HG03159 (cell line): ENCODE results near the gene RIPPLY3.
"Not testable (repeated sequence)": the region's sequence is repeated elsewhere in the genome, so short reads cannot be mapped to it uniquely, and the experiment has no call there.

Experiments used
- ATAC-seq: cut with Tn5 transposase; IDR thresholded peaks from one replicate; pipeline ENCODE4 v1.9.1; 2021; ENCODE audit warnings: mild to moderate bottlenecking, moderate library complexity; ENCODE audit not compliant: unreplicated experiment

The RIPPLY3 gene

DNA sequence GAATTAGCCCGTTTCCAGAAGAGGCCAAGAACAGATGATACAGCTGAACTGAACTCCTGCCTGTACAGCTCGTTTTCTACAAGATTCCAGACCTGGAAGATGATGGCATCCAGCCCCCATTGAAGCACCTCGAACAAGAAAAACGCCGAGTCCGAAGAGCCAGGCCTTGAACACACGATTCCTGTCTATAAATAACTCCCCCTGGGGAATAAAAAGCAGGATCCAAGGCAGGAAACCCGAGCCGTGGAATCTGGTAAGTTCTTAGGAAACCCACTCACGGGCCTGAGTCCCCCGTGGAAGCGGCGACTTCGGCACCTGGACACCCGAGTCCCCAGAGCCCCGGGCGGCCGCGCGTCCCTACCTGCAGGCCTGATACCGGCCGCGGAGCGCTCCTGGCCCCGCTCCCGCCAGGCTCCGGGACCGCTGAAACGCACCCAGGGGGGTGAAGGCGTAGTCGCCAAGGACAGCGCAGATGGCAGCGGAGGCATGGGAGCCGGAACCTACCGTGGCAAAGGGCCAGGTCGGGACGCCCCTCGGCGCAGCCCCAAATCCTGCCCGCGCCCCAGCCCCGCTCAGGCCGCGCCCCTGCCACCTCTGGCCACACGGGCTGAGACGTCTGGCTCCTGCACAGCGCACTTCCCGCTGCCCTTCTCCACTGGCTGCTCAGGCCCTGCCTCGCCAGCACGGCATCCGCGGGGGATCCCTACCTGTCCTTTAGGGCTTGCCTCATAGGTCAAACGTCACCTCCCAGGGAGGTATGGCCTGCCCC, 26.0 kb upstream of the RIPPLY3 start:
- ATAC-seq, result no peak

DNA sequence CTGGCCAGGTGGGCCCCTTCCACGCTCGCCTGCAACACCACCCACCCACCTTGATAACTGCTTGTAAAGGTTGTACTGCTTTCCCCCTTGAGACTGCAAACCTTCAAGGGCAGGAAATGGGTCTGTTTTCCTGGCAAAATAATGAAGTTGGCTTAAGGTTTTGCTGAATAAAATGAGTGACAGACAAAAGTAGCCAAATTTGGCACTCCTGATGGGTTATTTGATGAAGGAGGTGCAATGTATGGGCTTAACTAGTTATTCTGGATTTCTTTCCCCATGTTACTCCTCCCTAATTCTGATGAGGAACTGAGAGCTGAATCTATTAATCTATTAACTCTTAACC, 25.5 kb upstream of the RIPPLY3 start:
- ATAC-seq, result no peak

DNA sequence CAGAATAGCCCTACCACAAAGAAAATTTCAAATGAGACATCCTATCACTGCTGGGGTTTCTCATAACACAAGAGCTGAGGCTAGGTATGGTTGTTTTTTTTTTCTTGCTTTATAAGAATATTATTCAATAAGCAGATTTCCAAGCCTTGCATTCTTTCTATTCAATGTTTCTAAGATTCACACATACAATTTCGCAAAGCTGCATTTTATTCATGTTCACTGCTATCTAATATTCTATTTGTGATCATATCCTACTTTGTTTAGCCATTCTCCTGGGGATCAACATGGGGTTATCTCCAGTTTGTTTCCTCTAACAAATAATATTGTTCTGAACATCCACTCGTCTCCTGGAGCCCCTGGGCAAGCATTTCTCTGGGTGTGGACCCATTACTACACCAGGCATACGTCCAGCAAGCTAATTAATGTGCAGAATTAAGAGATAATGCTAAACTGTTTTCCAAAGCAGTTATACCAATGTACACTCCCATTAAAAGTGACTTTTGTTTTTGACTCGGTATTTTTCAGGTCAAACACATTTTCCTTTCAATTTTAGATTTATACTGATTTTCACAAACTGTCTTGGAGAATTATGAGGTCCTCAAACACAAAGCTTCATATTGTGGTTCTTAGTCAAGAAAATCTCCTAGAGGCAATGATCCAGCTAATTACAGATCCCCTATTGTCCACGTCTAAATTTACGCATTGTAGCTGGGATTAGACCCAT, 24.4 kb upstream of the RIPPLY3 start:
- no peak for ATAC-seq

DNA sequence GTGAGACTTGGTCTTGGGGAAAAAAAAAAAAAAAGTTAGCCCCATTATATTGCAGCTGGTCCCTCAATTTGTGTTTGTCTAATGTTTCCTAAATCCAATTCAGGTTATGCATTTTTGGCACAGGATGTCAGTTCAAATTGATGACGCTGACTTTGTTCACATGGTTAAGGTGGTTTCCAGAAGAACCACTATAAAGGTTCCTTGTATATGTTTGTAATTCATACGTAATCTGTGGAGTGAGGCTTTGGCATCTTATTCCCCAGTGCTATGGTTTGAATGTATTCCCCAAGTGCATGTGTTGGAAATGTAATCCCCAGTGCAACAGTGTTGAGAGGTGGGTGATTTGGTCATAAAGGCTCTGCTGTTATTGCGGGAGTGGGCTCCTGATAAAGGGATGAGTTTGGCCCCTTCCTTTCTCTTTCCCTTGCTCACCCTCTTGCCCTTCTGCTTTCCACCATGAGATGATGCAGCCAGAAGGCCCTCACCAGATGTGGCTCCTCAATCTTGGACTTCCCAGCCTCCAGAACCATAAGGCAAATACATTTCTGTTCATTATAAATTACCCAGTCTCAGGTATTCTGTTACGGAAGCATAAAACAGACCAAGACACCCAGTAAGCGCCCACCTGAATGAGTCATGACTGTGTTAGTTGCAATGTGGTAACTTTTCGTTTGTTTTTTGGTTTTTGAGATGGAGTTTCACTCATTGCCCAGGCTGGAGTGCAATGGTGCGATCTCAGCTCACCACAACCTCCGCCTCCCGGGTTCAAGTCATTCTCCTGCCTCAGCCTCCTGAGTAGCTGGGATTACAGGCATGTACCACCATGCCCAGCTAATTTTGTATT, 20.5 kb upstream of the RIPPLY3 start:
- ATAC-seq, result no peak

DNA sequence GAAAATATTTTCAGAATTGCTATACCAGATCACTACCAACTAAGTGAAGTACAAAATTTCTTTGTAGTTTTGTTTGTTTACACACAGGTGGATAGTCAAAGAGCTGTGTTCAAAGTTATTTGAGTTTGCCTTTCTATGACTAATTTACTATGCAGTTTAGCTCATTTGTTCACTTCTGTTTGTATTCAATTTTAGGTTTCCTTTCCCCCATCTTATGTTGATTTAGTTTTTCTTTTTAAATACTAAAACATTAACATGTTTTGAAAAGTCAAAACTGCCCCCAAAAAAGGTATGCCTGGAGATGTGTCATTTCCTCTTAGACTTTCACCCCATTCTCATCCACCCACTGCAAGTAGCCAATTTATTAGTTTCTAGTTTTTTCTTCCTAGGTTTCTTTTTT, 18.7 kb upstream of the RIPPLY3 start:
- no peak for ATAC-seq

DNA sequence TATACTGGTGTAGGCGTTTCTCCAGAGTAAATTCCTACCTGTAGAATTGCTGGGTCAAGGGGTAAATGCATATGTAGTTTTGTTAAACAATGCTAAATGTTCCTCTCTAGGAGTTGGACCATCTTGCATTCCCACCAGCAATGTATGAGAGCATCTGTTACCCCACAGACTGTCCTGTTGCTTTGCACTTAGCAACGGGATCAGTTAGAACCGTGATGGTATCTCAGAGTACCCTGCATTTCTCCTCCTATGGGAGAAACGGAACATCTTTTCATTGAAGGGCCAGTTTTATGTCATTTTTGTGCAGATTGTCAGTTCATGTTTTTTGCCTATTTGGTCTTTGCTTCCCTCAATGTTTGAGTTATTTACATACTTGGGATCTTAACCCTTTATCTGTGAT, 18.0 kb upstream of the RIPPLY3 start:
- ATAC-seq, result no peak

DNA sequence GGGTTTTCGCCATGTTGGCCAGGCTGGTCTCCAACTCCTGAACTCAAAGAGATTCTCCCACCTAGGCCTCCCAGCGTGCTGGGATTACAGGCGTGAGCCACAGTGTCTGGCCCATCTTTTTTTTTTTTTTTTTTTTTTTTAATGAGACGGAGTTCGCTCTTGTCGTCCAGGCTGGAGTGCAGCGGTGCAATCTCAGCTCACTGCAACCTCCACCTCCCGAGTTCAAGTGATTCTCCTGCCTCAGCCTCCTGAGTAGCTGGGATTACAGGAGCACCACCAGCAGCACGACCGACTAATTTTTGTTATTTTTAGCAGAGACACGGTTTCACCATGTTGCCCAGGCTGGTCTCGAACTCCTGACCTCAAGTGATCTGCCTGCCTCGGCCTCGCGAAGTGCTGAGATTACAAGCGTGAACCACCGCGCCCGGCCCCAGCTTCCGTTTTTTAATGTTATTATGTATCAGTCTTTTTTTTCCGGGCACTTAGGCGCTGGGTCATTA, 17.3 kb upstream of the RIPPLY3 start:
- not testable (repeated sequence) for ATAC-seq

DNA sequence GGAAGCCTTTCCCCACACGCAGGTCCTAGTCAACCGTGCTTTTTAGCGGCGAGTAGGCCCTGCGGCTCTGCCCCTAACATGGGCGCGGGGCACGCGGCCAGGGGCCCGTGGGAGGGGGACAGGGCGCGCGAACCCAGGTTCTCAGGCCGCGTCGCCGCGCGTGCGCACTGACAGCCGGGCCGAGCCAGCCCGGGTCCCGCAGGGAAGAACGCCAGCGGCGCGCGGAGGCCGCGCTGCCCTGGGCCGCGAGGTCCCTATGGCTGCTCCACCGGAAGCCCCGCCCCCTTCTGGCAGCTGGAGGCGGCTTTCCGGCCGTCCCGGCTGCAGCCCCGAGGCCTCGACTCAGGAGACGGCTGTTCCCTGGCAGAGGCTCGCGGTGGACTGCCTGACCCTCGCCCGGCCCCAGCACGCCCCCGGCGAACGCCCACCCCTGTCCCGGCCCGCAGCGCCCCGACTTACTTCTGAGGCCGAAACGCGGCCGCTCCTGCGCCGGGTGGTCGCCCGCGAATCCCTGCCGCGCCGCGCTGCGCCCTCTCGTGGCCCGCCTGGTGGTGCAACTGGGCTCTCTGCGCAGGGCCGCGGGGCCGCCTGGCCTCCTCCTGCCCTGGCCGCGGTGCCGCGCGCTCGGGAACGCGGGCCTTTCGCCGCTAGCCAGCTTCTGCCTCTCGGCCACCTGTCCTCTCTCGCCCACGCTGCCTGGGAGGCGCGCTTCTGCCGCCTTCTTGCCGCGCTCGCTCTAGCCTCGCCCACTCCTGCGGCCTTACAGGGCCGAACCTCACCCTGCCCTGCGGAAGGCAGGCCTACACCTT, 16.6 kb upstream of the RIPPLY3 start:
- ATAC-seq, result peak; percentile 86

DNA sequence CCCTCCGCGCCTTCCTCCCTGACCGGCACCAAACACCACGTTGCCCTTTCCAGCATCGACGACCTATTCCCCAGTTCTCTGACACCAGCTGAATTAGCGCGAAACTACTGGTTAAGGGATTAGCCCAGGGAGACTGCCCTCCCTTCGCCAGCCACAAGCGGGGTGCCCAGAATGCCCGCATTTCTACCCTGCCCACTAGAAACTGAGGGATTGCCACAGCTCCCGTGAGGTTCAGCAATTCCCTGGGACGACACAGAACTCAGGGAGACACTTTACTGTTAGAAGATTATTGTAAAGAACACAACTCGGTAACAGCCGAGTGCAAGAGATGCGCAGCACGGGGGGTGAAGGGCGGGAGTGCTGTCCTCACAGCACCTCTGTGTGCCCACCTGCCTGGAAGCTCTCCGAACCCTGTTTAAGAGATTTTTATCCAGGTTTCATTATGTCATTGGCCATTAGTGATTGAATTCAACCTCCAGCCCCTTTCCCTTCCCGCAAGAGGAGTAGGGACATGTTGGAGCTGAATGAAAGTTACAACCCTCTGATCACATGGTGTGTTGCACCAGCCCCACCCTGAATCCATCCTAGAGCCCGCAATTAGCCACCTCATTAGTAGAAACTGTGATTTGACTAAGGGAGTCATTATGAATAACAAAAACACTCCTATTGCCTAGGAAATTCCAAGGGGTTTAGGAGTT, 15.8 kb upstream of the RIPPLY3 start:
- ATAC-seq, result no peak

DNA sequence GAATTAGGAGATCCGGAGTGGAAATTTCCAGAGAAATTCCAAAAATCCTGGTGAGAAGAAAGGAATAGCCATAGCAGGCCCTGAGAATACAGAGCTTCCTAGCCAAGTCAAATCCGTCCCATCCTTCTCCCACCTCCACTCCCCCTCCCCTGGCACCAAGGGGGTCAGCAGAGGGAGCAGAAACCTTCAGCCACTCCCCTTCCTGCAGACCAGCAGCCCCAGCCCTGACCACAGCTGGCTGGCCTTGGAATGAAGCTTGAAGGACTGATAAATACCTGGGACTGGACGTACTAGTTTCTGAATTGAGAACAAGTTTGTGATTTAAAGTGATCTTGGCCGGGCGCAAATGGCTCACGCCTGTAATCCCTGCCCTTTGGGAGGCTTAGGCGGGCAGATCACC, 13.8 kb upstream of the RIPPLY3 start:
- ATAC-seq, result no peak

DNA sequence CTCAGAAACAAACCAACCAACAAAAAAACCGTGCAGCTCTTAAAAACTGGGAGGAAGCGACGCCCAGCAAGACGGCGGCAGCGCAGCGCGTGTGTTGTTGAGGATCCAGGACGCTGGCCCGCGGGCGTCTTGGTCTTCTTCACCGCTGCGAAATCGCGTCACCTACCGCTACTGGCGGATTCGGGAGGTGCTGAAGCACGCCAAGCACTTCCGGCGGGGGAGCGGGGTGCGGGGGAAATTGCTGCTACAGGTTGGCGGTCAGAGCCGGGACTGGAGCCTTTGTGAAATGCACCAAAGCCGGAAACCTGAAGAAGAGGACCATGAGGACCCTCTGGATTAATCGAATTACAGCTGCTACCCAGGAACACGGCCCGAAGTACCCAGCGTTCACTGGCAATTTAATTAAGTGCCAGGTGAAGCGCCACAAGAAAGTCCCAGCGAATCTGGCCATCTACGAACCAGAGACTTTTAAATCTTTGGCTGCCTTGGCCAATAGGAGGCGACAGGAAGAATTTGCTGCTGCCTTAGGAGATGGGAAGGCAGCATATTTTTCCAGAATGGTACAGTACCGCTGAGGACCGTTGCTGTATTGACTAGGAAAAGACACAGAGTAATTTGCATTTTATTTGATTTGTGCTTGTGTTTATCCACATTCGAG, 11.9 kb upstream of the RIPPLY3 start:
- ATAC-seq, result no peak

DNA sequence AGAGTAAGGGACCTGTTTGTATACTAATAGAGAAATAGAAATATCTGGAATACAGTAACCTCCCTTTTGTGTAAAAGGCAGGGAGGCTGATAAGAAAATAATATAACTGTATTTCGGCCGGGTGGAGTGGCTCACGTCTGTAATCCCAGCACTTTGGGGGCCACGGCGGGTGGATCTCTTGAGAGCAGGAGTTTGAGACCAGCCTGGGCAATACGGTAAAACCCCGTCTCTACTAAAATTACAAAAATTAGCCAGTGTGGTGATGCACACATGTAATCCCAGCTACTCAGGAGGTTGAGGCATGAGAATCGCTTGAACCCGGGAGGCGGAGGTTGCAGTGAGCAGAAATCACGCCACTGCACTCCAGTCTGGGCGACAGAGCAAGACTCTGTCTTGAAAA, 11.2 kb upstream of the RIPPLY3 start:
- not testable (repeated sequence) for ATAC-seq

DNA sequence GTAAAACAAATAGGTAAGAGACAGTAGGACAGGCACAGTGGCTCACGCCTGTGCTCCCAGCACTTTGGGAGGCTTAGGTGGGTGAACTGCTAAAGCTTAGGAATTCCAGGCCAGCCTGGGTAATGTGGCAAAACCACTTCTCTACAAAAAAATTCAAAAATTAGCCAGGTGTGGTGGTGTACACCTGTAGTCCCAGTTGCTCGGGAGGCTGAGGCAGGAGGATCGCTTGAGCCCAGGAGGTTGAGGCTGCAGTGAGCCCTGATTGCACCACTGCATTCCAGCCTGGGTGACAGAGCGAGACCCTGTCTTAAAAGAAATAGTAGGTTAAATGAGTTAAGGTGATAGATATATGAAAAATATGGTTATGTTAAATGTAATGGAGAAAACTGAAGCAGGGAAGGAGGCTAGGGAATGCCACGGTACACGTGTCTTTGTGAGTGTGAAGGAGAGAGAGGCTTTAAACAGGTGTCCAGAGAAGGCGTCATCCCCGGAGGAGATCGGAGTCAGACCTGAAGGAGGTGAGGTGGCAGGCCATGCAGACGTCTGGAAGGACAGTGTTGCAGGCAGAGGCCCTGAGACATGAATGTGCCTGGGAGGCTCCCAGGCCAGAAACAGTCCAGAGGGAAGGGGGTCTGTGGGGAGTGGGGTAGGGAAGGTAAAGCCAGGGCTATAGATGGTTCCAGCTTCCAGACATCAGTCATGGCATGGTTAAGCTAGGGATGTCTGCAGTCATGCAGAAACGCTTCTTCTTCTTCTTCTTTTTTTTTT, 7.2 kb upstream of the RIPPLY3 start:
- ATAC-seq, result no peak

DNA sequence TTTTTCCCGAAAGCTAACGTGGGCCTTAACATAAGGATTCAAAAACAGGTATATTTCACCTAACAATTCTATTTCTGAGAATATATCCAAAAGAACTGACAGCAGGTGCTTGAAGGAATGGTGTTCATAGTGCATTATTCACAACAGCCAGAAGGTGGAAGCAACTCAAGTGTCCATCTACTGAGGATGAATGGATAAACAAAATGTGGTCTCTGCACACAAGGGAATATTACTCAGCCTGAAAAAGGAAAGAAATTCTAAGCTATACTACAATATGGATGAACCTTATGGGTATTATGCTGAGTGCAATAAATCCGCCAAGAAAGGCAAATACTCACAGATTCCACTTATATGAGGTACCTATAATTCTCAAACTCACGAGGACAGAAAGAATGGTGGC, 6.1 kb upstream of the RIPPLY3 start:
- no peak for ATAC-seq

DNA sequence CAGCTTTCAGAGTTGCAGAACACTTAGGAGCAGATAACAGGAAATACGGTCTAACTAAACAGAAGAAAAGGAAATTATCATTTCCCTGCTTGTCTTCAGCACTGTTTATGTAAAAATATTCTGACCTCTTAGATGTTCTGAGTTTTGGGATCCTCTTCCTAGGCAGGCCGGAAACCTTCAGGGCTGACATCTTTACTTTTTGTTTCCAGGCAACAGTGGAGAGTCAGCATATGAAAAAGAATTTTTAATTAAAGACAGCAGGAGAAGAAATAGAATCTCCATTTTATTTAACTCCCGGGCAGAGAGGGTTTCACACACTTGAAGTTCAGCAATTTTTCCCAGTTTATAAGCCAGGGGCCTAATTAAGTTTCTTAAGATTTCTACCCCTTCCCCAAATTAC, 5.1 kb upstream of the RIPPLY3 start:
- no peak for ATAC-seq

DNA sequence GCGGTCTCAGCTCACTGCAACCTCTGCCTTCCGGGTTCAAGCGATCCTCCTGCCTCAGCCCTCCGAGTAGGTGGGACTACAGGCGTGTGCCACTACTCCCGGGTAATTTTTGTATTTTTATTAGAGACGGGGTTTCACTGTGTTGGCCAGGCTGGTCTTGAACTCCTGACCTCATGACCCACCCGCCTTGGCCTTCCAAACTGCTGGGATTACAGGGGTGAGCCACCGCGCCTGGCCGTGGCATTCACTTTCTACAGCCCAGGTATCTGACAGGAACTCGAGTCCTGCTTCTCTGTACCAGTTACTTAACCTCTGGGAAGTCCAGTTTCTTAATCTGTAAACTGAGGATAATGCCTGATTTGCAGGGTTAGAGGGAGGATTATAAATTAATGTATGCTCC, 3.7 kb upstream of the RIPPLY3 start:
- not testable (repeated sequence) for ATAC-seq

DNA sequence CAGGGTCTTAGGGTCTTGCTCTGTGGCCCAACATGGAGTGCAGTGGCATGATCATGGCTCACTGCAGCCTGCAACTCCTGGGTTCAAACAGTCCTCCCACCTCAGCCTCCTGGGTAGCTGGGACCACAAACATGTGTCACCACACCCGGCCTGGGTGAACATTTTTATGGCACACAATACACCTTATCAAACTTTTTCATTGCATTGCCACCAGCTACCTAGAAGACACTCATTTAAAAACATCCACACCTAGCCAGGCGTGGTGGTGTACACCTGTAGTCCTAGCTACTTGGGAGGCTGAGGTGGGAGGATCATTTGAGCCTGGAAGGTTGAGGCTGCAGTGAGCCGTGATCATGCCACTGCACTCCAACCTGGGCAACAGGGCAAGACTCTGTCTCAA, 2.6 kb upstream of the RIPPLY3 start:
- ATAC-seq, result not testable (repeated sequence)

DNA sequence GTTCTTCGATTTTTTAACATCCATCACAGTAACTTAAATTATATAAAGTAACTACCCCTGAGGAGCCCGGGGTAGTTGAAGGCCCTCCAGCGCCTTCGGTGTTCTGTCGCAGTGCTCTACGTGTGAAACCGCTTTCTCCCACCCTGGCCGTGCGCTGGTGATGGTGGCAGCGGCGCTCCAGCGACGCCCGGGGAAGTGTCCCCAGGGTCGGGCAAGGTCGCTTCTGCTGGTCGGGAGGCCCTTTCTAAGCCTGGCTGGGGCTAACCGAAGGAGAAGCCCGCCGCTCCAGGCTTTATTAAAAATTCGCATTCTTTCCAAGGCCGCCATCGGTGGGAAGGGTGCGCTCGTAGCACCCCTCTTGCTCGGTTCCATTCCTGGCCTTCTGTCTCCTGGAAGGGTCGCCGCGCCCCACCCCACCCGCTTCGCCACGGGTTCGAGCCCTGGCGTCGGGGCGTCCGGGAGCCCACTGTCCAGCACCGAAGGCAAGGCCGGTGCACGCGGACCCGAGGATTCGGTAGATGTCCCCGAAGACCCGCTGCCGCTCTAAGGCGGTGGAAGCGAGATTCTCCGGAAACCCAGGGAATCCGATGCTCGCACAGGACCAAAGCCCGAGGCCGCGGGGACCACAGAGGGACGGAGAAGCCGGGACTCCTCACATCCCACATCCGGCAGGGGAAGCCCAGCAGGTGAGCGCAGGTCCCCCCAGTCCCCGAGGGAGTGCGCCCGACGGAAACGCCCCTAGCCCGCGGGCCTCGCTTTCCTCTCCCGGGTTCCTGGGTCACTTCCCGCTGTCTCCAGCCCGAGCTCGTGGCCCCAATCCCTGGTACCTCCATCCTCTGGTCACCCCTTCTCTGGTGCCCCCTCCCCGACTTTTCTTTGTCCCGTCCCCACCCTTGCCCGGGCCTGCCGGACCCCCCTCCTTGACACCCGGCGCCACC, 685 bp upstream of the RIPPLY3 start:
- no peak for ATAC-seq
